Rectal smooth muscle tissue (tissue), 1 donor: ENCODE measurements around the gene STBD1.
"Not testable (repeated sequence)": the region's sequence is repeated elsewhere in the genome, so short reads cannot be mapped to it uniquely, and the experiment has no call there.

Experiments
- H3K27ac ChIP-seq: one replicate; pipeline ENCODE4 v1.7.0; 2013; ENCODE audit warnings: low read depth, low read length, inconsistent platforms
- H3K27me3 ChIP-seq: one replicate; pipeline ENCODE4 v1.7.0; 2013; ENCODE audit warnings: low read length; ENCODE audit not compliant: control insufficient read depth, insufficient read depth
- H3K36me3 ChIP-seq: one replicate; pipeline ENCODE4 v1.7.0; 2013; ENCODE audit warnings: low read length; ENCODE audit not compliant: control insufficient read depth, insufficient read depth
- H3K4me1 ChIP-seq: one replicate; pipeline ENCODE4 v1.7.0; 2013; ENCODE audit warnings: low read length; ENCODE audit not compliant: control insufficient read depth, insufficient read depth
- H3K4me3 ChIP-seq: one replicate; pipeline ENCODE4 v1.7.0; 2013; ENCODE audit warnings: low read length
- H3K9ac ChIP-seq: one replicate; pipeline ENCODE4 v1.7.0; 2013; ENCODE audit warnings: low read length

The STBD1 gene

DNA sequence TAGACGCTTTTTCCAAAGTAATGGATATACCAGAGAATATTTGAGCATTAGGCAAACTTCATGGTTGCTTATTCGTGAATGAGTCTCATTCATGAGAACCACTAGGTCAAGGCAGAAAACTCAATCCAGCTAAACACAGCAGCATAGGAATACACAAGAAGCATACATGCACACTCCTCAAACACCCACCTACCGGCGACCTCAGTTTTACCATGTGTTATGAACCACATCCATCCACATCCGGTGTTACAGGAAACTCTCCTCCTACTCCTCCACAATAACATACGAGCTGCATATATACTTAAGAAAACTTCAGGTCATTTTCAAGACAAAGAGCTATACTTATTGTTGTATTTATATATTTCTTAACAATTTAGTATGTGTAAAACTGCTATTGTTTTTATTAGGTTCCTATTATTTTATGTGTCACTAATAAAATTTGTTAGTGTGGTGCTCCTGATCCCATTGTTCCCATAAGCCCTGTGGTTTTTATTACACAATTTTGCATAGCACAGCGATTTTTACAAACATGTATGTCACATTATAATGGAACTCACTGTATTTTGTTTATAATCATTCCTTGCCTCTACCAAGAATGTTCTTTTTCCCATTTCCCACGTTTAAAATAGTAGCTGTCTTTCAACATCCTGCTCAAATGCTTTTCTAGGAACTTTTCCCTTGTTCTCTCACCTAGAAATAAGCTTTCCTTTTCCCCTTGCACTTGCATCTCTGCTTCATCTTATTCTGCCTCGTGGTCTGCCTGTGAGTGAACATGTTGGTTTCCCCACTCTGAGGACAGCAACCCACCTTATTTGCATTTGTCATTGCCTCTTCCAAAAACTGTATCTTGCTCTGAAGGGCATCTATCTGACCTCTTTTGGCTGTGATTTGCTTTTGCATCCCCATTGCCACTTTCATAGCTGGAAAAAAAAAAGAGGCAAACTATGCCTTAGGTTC lies 48.3 kb downstream of the STBD1 start:
- H3K36me3 ChIP-seq: no peaks in the 10 kb centered on the region

GRCh38 chr4:76357981-76358380 lies 51.4 kb downstream of the STBD1 start:
- no peak overlapping the region for H3K9ac ChIP-seq
- H3K27me3 ChIP-seq: no peaks in the 10 kb centered on the region
- H3K4me3 ChIP-seq: no peak overlapping the region
- H3K4me1 ChIP-seq: no peaks in the 10 kb centered on the region
- no peaks in the 10 kb centered on the region for H3K36me3 ChIP-seq
- no peak overlapping the region for H3K27ac ChIP-seq

More for the DNA sequence above, 48.3 kb downstream of the STBD1 start:
- Histone ChIP-seq H3K27me3 (no peaks in the 10 kb centered on the region), H3K4me3 (no peak overlapping the region), H3K27ac (no peak overlapping the region), H3K9ac (no peak overlapping the region), H3K4me1 (no peaks in the 10 kb centered on the region)

DNA sequence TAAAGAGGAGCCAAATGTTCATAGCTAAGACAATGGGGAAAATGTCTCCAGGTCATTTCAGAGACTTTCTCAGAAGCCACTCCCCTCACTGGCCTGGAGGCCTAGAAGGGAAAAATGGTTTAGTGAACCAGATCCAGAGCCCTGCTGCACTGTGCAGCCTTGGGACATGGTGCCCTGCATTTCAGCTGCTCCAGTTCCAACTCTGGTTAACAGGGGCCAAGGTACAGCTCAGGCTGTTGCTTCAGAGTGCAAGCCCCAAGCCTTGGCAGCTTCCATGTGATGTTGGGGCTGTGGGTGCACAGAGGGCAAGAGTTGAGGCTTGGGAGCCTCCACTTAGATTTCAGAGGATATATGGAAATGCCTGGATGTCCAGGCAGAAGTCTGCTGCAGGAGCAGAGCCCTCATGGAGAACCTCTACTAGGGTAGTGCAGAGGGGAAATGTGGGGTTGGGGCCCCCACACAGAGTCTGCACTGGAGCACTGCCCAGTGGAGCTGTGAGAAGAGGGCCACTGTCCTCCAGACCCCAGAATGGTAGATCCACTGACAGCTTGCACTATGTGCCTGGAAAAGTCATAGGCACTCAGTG lies 53.4 kb downstream of the STBD1 start:
- H3K36me3 ChIP-seq, H3K4me3 ChIP-seq, H3K9ac ChIP-seq, H3K4me1 ChIP-seq, H3K27me3 ChIP-seq, H3K27ac ChIP-seq: not testable (repeated sequence)
